ENCODE results near the gene ATP9A. TPM values are rescaled to one million over a fixed set of nuclear protein-coding genes. Genes with fewer than 3 reads are reported as not detected.

The ATP9A gene
- total RNA-seq, 1 donor from 2014 or later, result 23.1 TPM

GRCh38 chr20:51712501-51713212, 55.5 kb downstream of the ATP9A start:
- Histone ChIP-seq H3K27ac (no peak overlapping the region), H3K4me1 (no peaks in the 10 kb centered on the region), H3K36me3 (no peaks in the 10 kb centered on the region), H3K9me3 (no peaks in the 10 kb centered on the region), H3K4me3 (no peak overlapping the region), H3K27me3 (ENCODE audit: low read depth) (no peaks in the 10 kb centered on the region)
- TF ChIP-seq CTCF (IDR thresholded peaks at IDR 0.05), result no peak
- ATAC-seq (no peak), DNase-seq (no peak)
- intact Hi-C loops (cut with DNase I), result no loop called here

DNA sequence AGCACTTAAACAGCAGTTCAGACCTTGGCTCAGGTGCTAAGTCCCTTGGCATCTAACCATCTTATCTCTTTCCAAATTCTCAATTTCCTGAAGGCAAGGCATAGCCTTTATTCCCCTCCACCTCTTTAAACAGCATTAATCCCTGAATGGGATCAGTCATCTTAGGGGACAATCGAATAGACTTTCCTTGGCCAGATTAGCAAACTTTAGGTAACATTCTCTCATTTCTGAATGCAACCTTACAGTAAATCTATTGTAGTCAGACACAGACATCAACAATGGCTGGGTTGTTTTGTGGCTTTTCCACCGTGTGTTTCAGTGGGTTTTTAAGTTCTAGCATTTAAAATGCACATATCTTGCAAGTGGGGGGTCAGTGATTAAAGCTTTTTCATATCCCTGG, 56.8 kb downstream of the ATP9A start:
- Histone ChIP-seq H3K4me1 (no peaks in the 10 kb centered on the region), H3K27me3 (ENCODE audit: low read depth) (no peaks in the 10 kb centered on the region), H3K36me3 (no peaks in the 10 kb centered on the region), H3K9me3 (no peaks in the 10 kb centered on the region), H3K4me3 (no peak overlapping the region), H3K27ac (no peak overlapping the region)
- intact Hi-C loops (cut with DNase I), result no loop called here
- no peak for DNase-seq
- no peak for TF ChIP-seq CTCF (IDR thresholded peaks at IDR 0.05)
- ATAC-seq, result no peak

DNA sequence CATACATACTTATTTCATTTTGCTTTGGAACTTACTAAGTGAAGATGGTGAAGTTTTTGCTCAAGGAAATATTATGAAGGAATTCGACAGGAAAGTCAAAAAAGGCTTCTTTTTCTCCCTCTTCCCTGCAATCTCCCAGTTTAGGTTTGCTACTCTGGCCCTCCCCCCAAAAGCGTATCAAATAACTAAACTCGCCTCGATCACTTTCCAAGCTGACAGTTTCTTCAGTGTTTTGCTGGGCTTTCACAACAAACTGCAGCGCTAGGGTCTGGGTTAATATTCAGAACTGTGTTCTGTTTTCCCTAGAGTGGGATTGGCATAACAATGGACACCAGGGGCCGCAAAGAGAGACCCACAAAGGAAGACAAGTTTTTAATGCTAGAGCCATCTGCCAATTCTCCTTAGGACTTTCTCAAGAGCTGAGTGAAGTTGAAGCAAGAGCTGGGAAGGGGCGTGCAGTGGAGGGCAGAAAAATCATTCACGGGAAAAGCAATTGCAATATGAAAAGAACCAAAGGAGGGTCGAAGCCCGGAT, 57.8 kb downstream of the ATP9A start:
- no peak for DNase-seq
- no peak overlapping the region for H3K27ac ChIP-seq
- ATAC-seq, result no peak
- no peak overlapping the region for H3K4me3 ChIP-seq
- H3K9me3 ChIP-seq, result no peaks in the 10 kb centered on the region
- no peak for TF ChIP-seq CTCF (IDR thresholded peaks at IDR 0.05)
- H3K4me1 ChIP-seq, result no peaks in the 10 kb centered on the region
- no peaks in the 10 kb centered on the region for H3K27me3 ChIP-seq (ENCODE audit: low read depth)
- intact Hi-C loops (cut with DNase I), result no loop called here
- H3K36me3 ChIP-seq, result no peaks in the 10 kb centered on the region

DNA sequence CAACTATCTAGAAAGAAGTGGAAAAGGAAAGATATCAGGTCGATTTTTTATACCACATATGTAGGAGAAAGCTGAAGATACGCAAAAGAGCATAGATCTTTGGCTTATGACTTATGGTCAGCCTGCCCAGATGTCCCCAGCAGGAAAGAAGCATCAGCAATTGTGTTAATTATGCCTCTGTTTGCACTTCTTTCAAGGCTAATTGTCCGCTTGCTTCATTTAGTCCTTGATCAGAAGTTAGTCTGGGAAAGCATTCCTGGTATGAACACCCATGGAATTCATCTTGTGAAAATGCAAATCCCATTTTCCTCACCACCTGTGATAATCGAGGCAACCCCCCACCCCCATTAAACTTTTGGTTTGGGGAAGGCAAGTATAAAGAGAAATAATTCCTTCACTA, 62.8 kb downstream of the ATP9A start:
- no peaks in the 10 kb centered on the region for H3K4me1 ChIP-seq
- H3K4me3 ChIP-seq, result no peak overlapping the region
- intact Hi-C loops (cut with DNase I), result no loop called here
- no peak overlapping the region for H3K27ac ChIP-seq
- H3K9me3 ChIP-seq, result no peaks in the 10 kb centered on the region
- H3K27me3 ChIP-seq (ENCODE audit: low read depth), result no peaks in the 10 kb centered on the region
- TF ChIP-seq CTCF (IDR thresholded peaks at IDR 0.05), result no peak
- no peak for ATAC-seq
- H3K36me3 ChIP-seq, result no peaks in the 10 kb centered on the region
- DNase-seq, result no peak

DNA sequence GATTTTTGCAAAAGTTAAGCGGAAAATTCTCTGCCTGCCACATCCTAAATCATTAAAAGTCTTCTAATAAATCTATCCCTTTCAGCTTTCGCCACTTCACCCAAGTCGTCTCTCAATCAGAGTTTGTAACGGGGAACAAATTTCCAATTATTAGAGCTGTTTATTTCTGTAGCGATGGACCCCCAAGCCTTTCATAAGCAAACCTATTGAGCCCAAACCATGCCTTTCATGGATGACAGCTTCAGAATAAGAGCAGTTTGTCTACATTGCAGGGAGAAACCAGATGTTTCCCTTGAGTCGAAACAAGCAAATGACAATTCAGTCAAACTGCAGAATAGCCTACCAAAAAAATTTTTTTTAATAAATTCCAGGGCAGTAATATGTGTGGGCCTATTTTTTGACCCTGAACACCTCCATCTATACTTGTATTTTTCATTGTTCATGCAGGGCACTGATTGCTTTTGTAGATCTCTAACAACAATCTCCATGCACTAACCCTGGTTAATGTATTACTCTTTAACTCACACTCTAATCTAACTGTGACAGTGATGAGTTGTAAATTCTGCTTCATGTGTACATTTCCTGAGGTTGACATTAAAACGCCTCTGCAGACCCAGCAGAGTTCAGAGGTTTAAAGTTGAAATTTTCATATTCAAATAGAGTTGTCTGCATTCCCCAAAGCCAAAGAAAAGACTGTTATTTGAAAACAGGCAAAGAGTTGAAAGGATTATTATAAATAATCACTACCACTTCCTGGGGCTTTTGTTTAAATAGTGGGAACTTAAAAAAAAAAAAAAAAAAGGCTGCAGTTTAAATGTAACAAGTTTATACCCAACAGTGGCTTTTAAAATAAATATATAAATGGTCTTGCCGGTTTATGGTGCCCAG, 64.5 kb downstream of the ATP9A start:
- H3K9me3 ChIP-seq, result no peaks in the 10 kb centered on the region
- ATAC-seq (no peak), DNase-seq (no peak)
- no peak for TF ChIP-seq CTCF (IDR thresholded peaks at IDR 0.05)
- H3K27ac ChIP-seq, result no peak overlapping the region
- no peaks in the 10 kb centered on the region for H3K27me3 ChIP-seq (ENCODE audit: low read depth)
- intact Hi-C loops (cut with DNase I), result no loop called here
- no peaks in the 10 kb centered on the region for H3K36me3 ChIP-seq
- H3K4me1 ChIP-seq, result no peaks in the 10 kb centered on the region
- no peak overlapping the region for H3K4me3 ChIP-seq

Data from lower lobe of right lung (tissue), 2 donors.